Fibroblast of mammary gland (primary cell): ENCODE data around the gene GOLT1B.

Experiments used
- DNase-seq: peaks from one replicate; pipeline ENCODE4 v3.0.0-alpha.2; 2010; ENCODE audit warnings: low read depth
- H3K4me3 ChIP-seq: 2 replicates; pipeline ENCODE4 v1.5.1; 2011; ENCODE audit warnings: low read depth, mild to moderate bottlenecking, low read length, moderate library complexity; ENCODE audit not compliant: control insufficient read depth
- CTCF ChIP-seq: conservative IDR thresholded peaks from 2 replicates; pipeline ENCODE4 v1.5.1; 2011; ENCODE audit warnings: low read depth, low read length, inconsistent platforms; ENCODE audit not compliant: control insufficient read depth, insufficient read depth

GOLT1B gene

DNA sequence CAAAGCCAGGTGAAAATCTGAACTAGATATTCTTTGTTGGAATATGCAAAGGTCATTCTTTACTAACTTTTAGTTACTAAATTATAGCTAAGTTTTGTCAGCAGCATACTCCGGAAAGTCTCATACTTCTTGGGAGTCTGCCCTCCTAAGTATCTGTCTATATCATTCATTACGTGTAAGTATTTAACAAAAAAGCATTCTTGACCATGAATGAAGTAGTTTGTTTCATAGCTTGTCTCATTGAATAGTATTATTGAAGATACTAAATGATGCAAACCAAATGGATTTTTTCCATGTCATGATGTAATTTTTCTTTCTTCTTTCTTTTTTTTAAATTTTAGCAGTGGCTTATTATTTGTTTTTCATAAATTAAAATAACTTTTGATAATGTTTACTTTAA, 14.7 kb downstream of the GOLT1B start:
- no peak for TF ChIP-seq CTCF
- no peak for DNase-seq

DNA sequence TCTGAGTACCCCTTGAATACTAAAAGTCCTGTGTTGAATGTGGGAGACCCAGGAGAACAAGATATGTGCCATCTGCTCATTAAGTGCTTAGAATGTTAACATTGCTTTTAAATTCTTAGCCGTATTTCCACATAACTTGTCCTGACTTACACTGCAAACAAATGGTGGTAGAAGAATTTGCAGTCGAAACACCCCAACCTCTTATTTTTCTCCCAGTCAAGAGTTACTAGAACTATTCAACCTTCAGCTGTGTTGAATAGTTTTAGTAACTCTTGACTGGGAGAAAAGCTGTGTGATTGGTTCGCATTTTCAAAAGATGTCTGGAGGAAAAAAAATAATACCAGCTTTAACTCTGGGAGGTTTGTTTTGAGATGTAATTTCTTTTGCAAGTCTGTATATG, 16.9 kb downstream of the GOLT1B start:
- TF ChIP-seq CTCF, result no peak
- no peak overlapping the region for H3K4me3 ChIP-seq
- no peak for DNase-seq

More for the DNA sequence above, 14.7 kb downstream of the GOLT1B start:
- no peak overlapping the region for H3K4me3 ChIP-seq

DNA sequence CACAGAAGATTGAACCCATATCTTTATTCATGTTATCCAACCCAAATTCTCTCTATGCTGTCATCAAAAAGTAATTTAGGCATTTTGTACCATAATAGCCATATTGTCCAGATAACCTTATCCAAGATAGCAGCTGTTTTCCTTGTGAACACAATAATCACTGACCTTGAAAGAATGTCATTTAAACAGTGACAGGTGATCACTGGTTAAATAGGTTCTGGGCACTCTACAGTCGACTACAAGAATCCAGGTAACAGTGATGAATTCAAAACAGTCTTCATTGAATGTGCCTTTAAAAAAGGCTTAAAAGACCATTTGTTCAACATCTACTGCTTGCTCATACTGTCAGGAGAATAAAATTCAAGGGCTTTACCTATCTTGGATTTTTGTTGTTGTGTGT, 20.0 kb downstream of the GOLT1B start:
- no peak for DNase-seq
- TF ChIP-seq CTCF, result no peak
- H3K4me3 ChIP-seq, result no peak overlapping the region

DNA sequence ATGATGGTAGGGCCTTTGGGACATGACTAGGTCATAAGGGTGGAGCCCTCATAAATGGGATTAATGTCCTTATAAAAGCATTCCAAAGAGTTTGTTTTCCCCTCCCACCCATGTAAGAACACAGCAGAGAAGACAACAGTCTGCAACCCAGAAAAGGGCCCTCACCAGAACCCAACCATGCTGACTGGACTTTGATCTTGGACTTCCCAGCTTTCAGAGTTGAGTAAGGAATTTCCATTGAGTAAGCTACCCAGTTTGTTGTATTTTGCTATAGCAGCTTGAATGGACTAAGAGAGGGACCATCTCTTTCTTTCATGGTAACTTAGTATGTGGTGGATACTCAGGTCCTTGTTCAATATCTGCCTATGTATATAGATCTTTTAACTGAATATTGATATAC, 21.6 kb downstream of the GOLT1B start:
- TF ChIP-seq CTCF, result no peak
- H3K4me3 ChIP-seq, result no peak overlapping the region

GRCh38 chr12:21526053-21526452, 24.5 kb downstream of the GOLT1B start, which contains the start of gene SPX:
Gene SPX, plus strand, starts transcription at chr12:21526296. Its CDS starts 177 bp downstream, at chr12:21526473.
- H3K4me3 ChIP-seq, result peak within 1 kb of the TSS; percentile 63
- peak; percentile 55 for DNase-seq

More for the DNA sequence above, 21.6 kb downstream of the GOLT1B start:
- no peak for DNase-seq

DNA sequence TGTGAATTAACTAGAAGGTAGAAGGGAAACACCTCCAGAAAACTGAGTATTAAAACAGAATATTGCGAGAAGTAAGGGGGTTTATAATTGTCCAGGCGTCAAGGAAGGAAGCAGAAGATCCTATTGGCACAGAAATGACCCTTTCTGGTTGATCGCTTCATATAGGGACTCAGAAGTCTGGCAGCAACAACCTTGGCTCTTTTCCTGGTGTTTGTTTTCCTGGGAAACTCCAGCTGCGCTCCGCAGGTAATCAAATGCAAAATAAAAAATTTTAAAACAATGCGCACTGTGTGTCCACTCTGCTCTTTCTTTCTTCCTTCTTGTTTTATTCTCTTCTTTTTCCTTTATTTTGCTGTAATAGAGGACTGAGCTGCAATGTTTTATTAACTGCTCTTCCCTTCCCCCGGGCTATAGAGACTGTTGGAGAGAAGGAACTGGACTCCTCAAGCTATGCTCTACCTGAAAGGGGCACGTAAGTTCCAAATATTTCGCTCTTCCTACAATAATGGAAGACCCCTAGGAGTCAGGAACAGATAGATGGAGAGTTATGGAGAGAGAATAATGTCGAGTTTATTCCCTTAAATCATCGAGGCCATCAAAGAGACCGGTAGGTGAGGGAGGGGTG, 25.2 kb downstream of the GOLT1B start:
- TF ChIP-seq CTCF, result no peak
- no peak for DNase-seq
- peak overlapping the region; percentile 63 for H3K4me3 ChIP-seq

More at GRCh38 chr12:21526053-21526452, 24.5 kb downstream of the GOLT1B start, which contains the start of gene SPX:
- no peak for TF ChIP-seq CTCF
